ENCODE data around the gene QDPR. TPM values are rescaled to one million over a fixed set of nuclear protein-coding genes. Genes with fewer than 3 reads are reported as not detected.

QDPR gene
- total RNA-seq, 1 experiment from 2014 or later: 9.9 TPM

Other genes with a start within 250 kb of the QDPR start
- not detected in 2 replicates for gene CLRN2, start 3.1 kb upstream of the QDPR start, total RNA-seq (2014; rRNA removed; shearing (Covaris generic))
- 62.6 and 75.3 TPM in 2 replicates for gene LAP3, start 65.1 kb upstream of the QDPR start, total RNA-seq (2014; rRNA removed; shearing (Covaris generic))
- 6.0 and 9.3 TPM in 2 replicates for gene MED28, start 102.6 kb upstream of the QDPR start, total RNA-seq (2014; rRNA removed; shearing (Covaris generic))

Measured in A172 (cell line).